CD14-positive monocyte (primary cell): ENCODE data around the gene OR4C6. TPM values are rescaled to one million over a fixed set of nuclear protein-coding genes. Genes with fewer than 3 reads are reported as not detected.
A peak's percentile ranks its signal among the peaks of the same experiment; 100 is the strongest.

Experiments used
- DNase-seq, 3 donors: peaks; one replicate each; pipeline ENCODE4 v3.0.0-alpha.2; 2011 to 2022
- H2AFZ ChIP-seq: 2 replicates; pipeline ENCODE4 v1.6.0; 2012; ENCODE audit warnings: mild to moderate bottlenecking, low read depth, low read length, inconsistent platforms; ENCODE audit not compliant: insufficient read depth, poor library complexity, severe bottlenecking
- H3K27ac ChIP-seq, 2 donors: 1 replicate in 1 of 2; 2 replicates in 1 of 2; pipeline ENCODE4 v1.5.1; 2012 to 2013; ENCODE audit warnings: low read length in 2 of 2, control low read depth in 1 of 2, inconsistent platforms in 1 of 2, low read depth in 1 of 2, mild to moderate bottlenecking in 1 of 2
- H3K27me3 ChIP-seq, 2 donors: one replicate each; pipeline versions ENCODE4 v1.6.0 to v1.6.1; 2011 to 2013; ENCODE audit warnings: low read length in 2 of 2; ENCODE audit not compliant: control insufficient read depth in 2 of 2, insufficient read depth in 2 of 2
- H3K36me3 ChIP-seq, 2 donors: replicated peaks in 1 of 2; 1 replicate in 1 of 2; 2 replicates in 1 of 2; pipeline versions ENCODE4 v1.5.1 to v1.6.1; 2012 to 2013; ENCODE audit warnings: low read length in 2 of 2, control low read depth in 1 of 2, inconsistent platforms in 1 of 2, mild to moderate bottlenecking in 1 of 2; ENCODE audit not compliant: insufficient read depth in 2 of 2, control insufficient read depth in 1 of 2
- H3K4me1 ChIP-seq, 2 donors: 1 replicate in 1 of 2; 2 replicates in 1 of 2; pipeline versions ENCODE4 v1.5.1 to v1.6.1; 2012 to 2013; ENCODE audit warnings: low read length in 2 of 2, control low read depth in 1 of 2, inconsistent platforms in 1 of 2, mild to moderate bottlenecking in 1 of 2, moderate library complexity in 1 of 2; ENCODE audit not compliant: insufficient read depth in 2 of 2, control insufficient read depth in 1 of 2
- H3K4me2 ChIP-seq: replicated peaks from 2 replicates; pipeline ENCODE3; 2012; ENCODE audit warnings: low read length, moderate library complexity, mild to moderate bottlenecking; ENCODE audit not compliant: poor library complexity, severe bottlenecking; ENCODE audit errors: extremely low read depth
- H3K4me3 ChIP-seq, 3 experiments: fragments of 200-600 bp in 1 of 3; sonication (generic) in 1 of 3; replicated peaks in 1 of 3; 1 replicate in 2 of 3; 2 replicates in 1 of 3; pipeline ENCODE4 v1.5.1; 2011 to 2013; ENCODE audit warnings: low read length in 3 of 3, mild to moderate bottlenecking in 3 of 3, control low read depth in 2 of 3, low read depth in 2 of 3, inconsistent platforms in 1 of 3, moderate library complexity in 1 of 3
- H3K79me2 ChIP-seq: 2 replicates; pipeline ENCODE4 v1.6.0; 2012; ENCODE audit warnings: mild to moderate bottlenecking, control low read depth, inconsistent platforms, low read length, moderate library complexity; ENCODE audit not compliant: insufficient read depth
- H3K9ac ChIP-seq: 2 replicates; pipeline ENCODE4 v1.6.0; 2017; ENCODE audit warnings: low read length, mild to moderate bottlenecking; ENCODE audit not compliant: insufficient read depth, poor library complexity, severe bottlenecking
- H3K9me3 ChIP-seq, 2 donors: replicated peaks in 1 of 2; 1 replicate in 1 of 2; 2 replicates in 1 of 2; pipeline versions ENCODE4 v1.5.1 to v1.6.1; 2012 to 2013; ENCODE audit warnings: low read length in 2 of 2, control low read depth in 1 of 2; ENCODE audit not compliant: control insufficient read depth in 1 of 2, insufficient read depth in 1 of 2
- H4K20me1 ChIP-seq: 2 replicates; pipeline ENCODE4 v1.6.0; 2012; ENCODE audit warnings: mild to moderate bottlenecking, low read length, control low read depth, moderate library complexity; ENCODE audit not compliant: insufficient read depth
- H3K27ac Mint-ChIP-seq, 7 donors: one replicate each; pipeline ENCODE4 v1.8.0; 2020; ENCODE audit warnings: mild to moderate bottlenecking in 7 of 7, mixed read lengths in 7 of 7, moderate library complexity in 6 of 7, inconsistent platforms in 2 of 7
- H3K27me3 Mint-ChIP-seq, 3 donors: one replicate each; pipeline ENCODE4 v1.8.0; 2021 to 2022; ENCODE audit warnings: low read depth in 3 of 3, mild to moderate bottlenecking in 3 of 3, mixed read lengths in 3 of 3, moderate library complexity in 3 of 3, inconsistent platforms in 1 of 3
- H3K36me3 Mint-ChIP-seq, 2 donors: one replicate each; pipeline ENCODE4 v1.8.0; 2020; ENCODE audit warnings: mixed read lengths in 2 of 2, inconsistent platforms in 1 of 2, mild to moderate bottlenecking in 1 of 2
- H3K4me1 Mint-ChIP-seq: one replicate; pipeline ENCODE4 v1.8.0; 2020; ENCODE audit warnings: mild to moderate bottlenecking, mixed read lengths
- H3K4me3 Mint-ChIP-seq, 2 donors: one replicate each; pipeline ENCODE4 v1.8.0; 2020; ENCODE audit warnings: mild to moderate bottlenecking in 2 of 2, mixed read lengths in 2 of 2, moderate library complexity in 1 of 2
- H3K9me3 Mint-ChIP-seq, 7 donors: one replicate each; pipeline ENCODE4 v1.8.0; 2020 to 2022; ENCODE audit warnings: mixed read lengths in 7 of 7, mild to moderate bottlenecking in 6 of 7, moderate library complexity in 6 of 7, inconsistent platforms in 2 of 7
- WGBS: methylation state at CpG from one replicate; pipeline ENCODE4 v1.1.5; 2013; ENCODE audit warnings: missing lambda C conversion rate; ENCODE audit not compliant: insufficient coverage; 5-methylcytosine and 5-hydroxymethylcytosine counted together
- intact Hi-C, 2 donors: fragments of 100-400 bp; cut with micrococcal nuclease; formaldehyde crosslinking; loops; one replicate each; pipeline versions ENCODE4 v1.15.0 to v1.15.1; 2023
- polyA minus RNA-seq: library from RNA; depleted of rRNA, polyadenylated mRNA; stranded (reverse); fragments of >200 nt; gene quantifications from 2 replicates; pipeline ENCODE4 v1.2.3, GENCODE V29; 2012
- polyA plus RNA-seq, 3 donors: library from polyadenylated mRNA; depleted of rRNA in 1 of 3; unstranded in 2 of 3; stranded (reverse) in 1 of 3; fragments of 300-500 nt in 2 of 3; fragments of >200 nt in 1 of 3; fragmentation: Illumina TruSeq in 2 of 3; gene quantifications; 1 replicate in 2 of 3; 2 replicates in 1 of 3; pipeline ENCODE4 v1.2.3, GENCODE V29; 2012 to 2021
- total RNA-seq, 12 experiments: library from RNA in 1 of 12; stranded (reverse) in 1 of 12; fragments of 120-200 nt in 1 of 12; gene quantifications; one replicate each; pipeline ENCODE4 v1.2.4 and lab custom pipeline; 2013 to 2026; ENCODE audit warnings: mixed read lengths in 6 of 12, inconsistent platforms in 1 of 12
- TF ChIP-seq, protein P1 (sequence below): fragments of 200-600 bp; IDR thresholded peaks from one replicate; pipeline ENCODE4 v1.8.0; 2022; ENCODE audit warnings: antibody characterized with exemption, mild to moderate bottlenecking

The OR4C6 gene
- total RNA-seq (2013), result not detected
- not detected for polyA plus RNA-seq
- not detected in 2 replicates for polyA minus RNA-seq
- total RNA-seq (lab: John Stamatoyannopoulos, UW), result 0 to 0.12 (median 0) reads per million in 11 experiments

- H3K4me2 ChIP-seq, result no peak within 1 kb of the TSS
- intact Hi-C loops, result no loop called here
- H3K9me3 ChIP-seq, result peaks cover 13 to 16% of the 10 kb centered on the region in 2 donors
- H3K9ac ChIP-seq, result no peak within 1 kb of the TSS
- H3K4me3 ChIP-seq, result no peak within 1 kb of the TSS
- Mint-ChIP-seq H3K4me1 (no peaks in the 10 kb centered on the region), H3K9me3 (peaks cover 0 to 10% (median 6%) of the 10 kb centered on the region in 7 donors), H3K4me3 (no peak within 1 kb of the TSS), H3K27ac (peak within 1 kb of the TSS in 1 of 7 donors; percentile 50), H3K36me3 (no peaks in the 10 kb centered on the region), H3K27me3 (no peaks in the 10 kb centered on the region)
- H3K79me2 ChIP-seq, result no peaks in the 10 kb centered on the region
- H3K36me3 ChIP-seq, result no peaks in the 10 kb centered on the region
- TF ChIP-seq, protein P1, sequence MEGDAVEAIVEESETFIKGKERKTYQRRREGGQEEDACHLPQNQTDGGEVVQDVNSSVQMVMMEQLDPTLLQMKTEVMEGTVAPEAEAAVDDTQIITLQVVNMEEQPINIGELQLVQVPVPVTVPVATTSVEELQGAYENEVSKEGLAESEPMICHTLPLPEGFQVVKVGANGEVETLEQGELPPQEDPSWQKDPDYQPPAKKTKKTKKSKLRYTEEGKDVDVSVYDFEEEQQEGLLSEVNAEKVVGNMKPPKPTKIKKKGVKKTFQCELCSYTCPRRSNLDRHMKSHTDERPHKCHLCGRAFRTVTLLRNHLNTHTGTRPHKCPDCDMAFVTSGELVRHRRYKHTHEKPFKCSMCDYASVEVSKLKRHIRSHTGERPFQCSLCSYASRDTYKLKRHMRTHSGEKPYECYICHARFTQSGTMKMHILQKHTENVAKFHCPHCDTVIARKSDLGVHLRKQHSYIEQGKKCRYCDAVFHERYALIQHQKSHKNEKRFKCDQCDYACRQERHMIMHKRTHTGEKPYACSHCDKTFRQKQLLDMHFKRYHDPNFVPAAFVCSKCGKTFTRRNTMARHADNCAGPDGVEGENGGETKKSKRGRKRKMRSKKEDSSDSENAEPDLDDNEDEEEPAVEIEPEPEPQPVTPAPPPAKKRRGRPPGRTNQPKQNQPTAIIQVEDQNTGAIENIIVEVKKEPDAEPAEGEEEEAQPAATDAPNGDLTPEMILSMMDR, result no peak
- H3K27ac ChIP-seq, result no peak within 1 kb of the TSS
- no peak for DNase-seq
- no peaks in the 10 kb centered on the region for H3K4me1 ChIP-seq
- no peak within 1 kb of the TSS for H2AFZ ChIP-seq
- no peaks in the 10 kb centered on the region for H3K27me3 ChIP-seq
- no peaks in the 10 kb centered on the region for H4K20me1 ChIP-seq
- no CpG with 5 or more reads among the region's 1 CpG for WGBS
Measured at GRCh38 chr11:55661901-55662300, at the start of gene OR4C6. OR4C6 (plus strand) TSS chr11:55662201; CDS start chr11:55665167, 2,966 bp downstream.

DNA sequence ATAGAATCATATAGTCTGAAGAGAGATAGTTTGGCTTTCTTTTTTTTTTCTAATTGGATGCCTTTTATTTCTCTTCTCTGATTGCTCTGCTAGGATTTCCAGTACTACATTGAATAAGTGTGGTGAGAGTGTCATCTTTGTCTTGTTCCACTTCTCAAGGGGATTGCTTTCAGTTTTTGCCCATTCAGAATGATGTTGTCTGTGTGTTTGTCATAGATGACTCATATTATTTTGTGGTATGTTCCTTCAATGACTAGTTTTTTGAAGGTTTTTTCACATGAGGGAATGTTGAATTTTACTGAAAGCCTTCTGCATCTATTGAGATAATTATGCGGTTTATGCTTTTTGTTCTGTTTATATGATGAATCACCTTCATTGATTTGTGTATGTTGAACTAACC lies 37.5 kb upstream of the OR4C6 start:
- Histone ChIP-seq H3K4me1 (no peaks in the 10 kb centered on the region), H3K4me3 (no peak overlapping the region), H3K79me2 (no peaks in the 10 kb centered on the region), H3K27me3 (no peaks in the 10 kb centered on the region), H3K9me3 (peaks cover 11 to 12% of the 10 kb centered on the region in 2 donors), H2AFZ (no peak overlapping the region), H3K9ac (no peak overlapping the region), H4K20me1 (no peaks in the 10 kb centered on the region), H3K36me3 (no peaks in the 10 kb centered on the region), H3K27ac (no peak overlapping the region), H3K4me2 (no peak overlapping the region)
- Mint-ChIP-seq H3K9me3 (peaks cover 7 to 25% (median 12%) of the 10 kb centered on the region in 7 donors), H3K27me3 (no peaks in the 10 kb centered on the region), H3K4me1 (no peaks in the 10 kb centered on the region), H3K27ac (no peak overlapping the region), H3K4me3 (no peak overlapping the region), H3K36me3 (no peaks in the 10 kb centered on the region)
- DNase-seq, result no peak
- TF ChIP-seq, protein P1, result no peak
- intact Hi-C loops, result no loop called here
- WGBS, result 100% methylated on average over 1 of the region's 1 CpG
